Hepatocyte (in vitro differentiated cells): Measurements from ENCODE around the gene SLCO1B3. TPM values are rescaled to one million over a fixed set of nuclear protein-coding genes. Genes with fewer than 3 reads are reported as not detected.

Experiments used
- DNase-seq: peaks from one replicate; pipeline ENCODE4 v3.0.0-alpha.2; 2016; ENCODE audit warnings: low spot score
- H2AFZ ChIP-seq: fragments of 200-600 bp; sonication (generic); 2 replicates; pipeline ENCODE4 v1.6.0; 2016; ENCODE audit warnings: antibody characterized with exemption, mild to moderate bottlenecking
- H3K27ac ChIP-seq: fragments of 200-600 bp; sonication (generic); 2 replicates; pipeline ENCODE4 v1.5.1; 2016; ENCODE audit warnings: mild to moderate bottlenecking
- H3K27me3 ChIP-seq: fragments of 200-600 bp; sonication (generic); 2 replicates; pipeline ENCODE4 v1.6.1; 2016
- H3K36me3 ChIP-seq: fragments of 200-600 bp; sonication (generic); replicated peaks from 2 replicates; pipeline ENCODE4 v1.5.1; 2016; ENCODE audit warnings: low read depth; ENCODE audit not compliant: insufficient read depth
- H3K4me1 ChIP-seq: fragments of 200-600 bp; sonication (generic); 2 replicates; pipeline ENCODE4 v1.5.1; 2016; ENCODE audit warnings: mild to moderate bottlenecking, moderate library complexity; ENCODE audit not compliant: insufficient read depth
- H3K4me2 ChIP-seq: fragments of 200-600 bp; sonication (generic); 2 replicates; pipeline ENCODE4 v1.6.0; 2016
- H3K4me3 ChIP-seq: fragments of 200-600 bp; sonication (generic); 2 replicates; pipeline ENCODE4 v1.5.1; 2016; ENCODE audit warnings: mild to moderate bottlenecking
- H3K79me2 ChIP-seq: fragments of 200-600 bp; sonication (generic); 2 replicates; pipeline ENCODE4 v1.6.0; 2017; ENCODE audit warnings: mild to moderate bottlenecking
- H3K9me2 ChIP-seq: fragments of 200-600 bp; sonication (generic); replicated peaks from 2 replicates; pipeline ENCODE4 v1.6.0; 2017; ENCODE audit warnings: mild to moderate bottlenecking; ENCODE audit not compliant: insufficient read depth
- H3K9me3 ChIP-seq: fragments of 200-600 bp; sonication (generic); 2 replicates; pipeline ENCODE4 v1.5.1; 2016; ENCODE audit warnings: low read depth, mild to moderate bottlenecking
- H4K20me1 ChIP-seq: fragments of 200-600 bp; sonication (generic); 2 replicates; pipeline ENCODE4 v1.6.0; 2016; ENCODE audit warnings: mild to moderate bottlenecking; ENCODE audit not compliant: insufficient read depth, poor library complexity, severe bottlenecking
- EZH2 ChIP-seq: fragments of 200-600 bp; sonication (generic); IDR thresholded peaks from 2 replicates; pipeline ENCODE4 v1.6.1; 2016; ENCODE audit warnings: antibody characterized with exemption, mild to moderate bottlenecking, borderline replicate concordance
- EZH2phosphoT487 ChIP-seq: fragments of 200-600 bp; sonication (generic); IDR thresholded peaks from one replicate; pipeline ENCODE4 v1.6.1; 2018; ENCODE audit warnings: antibody characterized with exemption, mild to moderate bottlenecking, low read depth, moderate library complexity; ENCODE audit not compliant: unreplicated experiment, severe bottlenecking
- WGBS: methylation state at CpG from one replicate; pipeline ENCODE4 v1.1.6; 2016; ENCODE audit warnings: low lambda C conversion rate; ENCODE audit errors: missing lambda C conversion rate; 5-methylcytosine and 5-hydroxymethylcytosine counted together
- polyA plus RNA-seq: library from polyadenylated mRNA; unstranded; fragments of >200 nt; fragmentation: Nextera tagmentation; extraction: Ambion mirVana; gene quantifications from 2 replicates; pipeline ENCODE4 v1.2.1, GENCODE V29; 2016
- small RNA-seq: library from RNA; depleted of rRNA; stranded (forward); fragments of <200 nt; gene quantifications from one replicate; pipeline ENCODE3, GENCODE V24; 2014
- total RNA-seq: library from RNA; depleted of rRNA; stranded (reverse); fragments of >200 nt; gene quantifications from 2 replicates; pipeline ENCODE4 v1.2.3, GENCODE V29; 2014
- TF ChIP-seq, protein P1 (sequence below): fragments of 200-600 bp; sonication (generic); IDR thresholded peaks from 2 replicates; pipeline ENCODE4 v1.5.1; 2016; ENCODE audit warnings: antibody characterized with exemption, mild to moderate bottlenecking; ENCODE audit not compliant: poor library complexity

The SLCO1B3 gene
- total and polyA plus RNA-seq, 2 experiments from 2014 or later, result 0.17 to 1.9 TPM

DNA sequence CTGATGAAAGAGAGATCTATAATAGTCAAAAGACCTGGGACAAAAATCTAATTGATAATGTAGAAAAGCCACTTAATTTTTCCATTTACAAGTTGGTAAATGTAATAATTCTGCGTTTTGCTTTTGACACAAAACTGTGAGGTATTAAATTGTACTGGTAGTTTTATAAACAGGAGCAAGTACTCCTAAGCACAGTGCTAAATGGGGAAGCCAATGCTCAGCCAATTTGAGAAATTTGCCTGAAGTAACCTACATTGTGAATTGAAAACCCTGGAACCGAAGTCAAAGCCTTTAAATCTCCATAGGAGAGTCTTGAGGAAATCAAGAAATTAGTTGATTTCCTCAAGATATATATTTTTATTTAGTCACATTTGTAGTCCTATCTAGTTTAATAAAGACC is 152.8 kb downstream of the SLCO1B3 start:
- no peaks in the 10 kb centered on the region for H3K79me2 ChIP-seq
- TF ChIP-seq, protein P1, sequence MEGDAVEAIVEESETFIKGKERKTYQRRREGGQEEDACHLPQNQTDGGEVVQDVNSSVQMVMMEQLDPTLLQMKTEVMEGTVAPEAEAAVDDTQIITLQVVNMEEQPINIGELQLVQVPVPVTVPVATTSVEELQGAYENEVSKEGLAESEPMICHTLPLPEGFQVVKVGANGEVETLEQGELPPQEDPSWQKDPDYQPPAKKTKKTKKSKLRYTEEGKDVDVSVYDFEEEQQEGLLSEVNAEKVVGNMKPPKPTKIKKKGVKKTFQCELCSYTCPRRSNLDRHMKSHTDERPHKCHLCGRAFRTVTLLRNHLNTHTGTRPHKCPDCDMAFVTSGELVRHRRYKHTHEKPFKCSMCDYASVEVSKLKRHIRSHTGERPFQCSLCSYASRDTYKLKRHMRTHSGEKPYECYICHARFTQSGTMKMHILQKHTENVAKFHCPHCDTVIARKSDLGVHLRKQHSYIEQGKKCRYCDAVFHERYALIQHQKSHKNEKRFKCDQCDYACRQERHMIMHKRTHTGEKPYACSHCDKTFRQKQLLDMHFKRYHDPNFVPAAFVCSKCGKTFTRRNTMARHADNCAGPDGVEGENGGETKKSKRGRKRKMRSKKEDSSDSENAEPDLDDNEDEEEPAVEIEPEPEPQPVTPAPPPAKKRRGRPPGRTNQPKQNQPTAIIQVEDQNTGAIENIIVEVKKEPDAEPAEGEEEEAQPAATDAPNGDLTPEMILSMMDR, result no peak
- no peak for TF ChIP-seq EZH2phosphoT487
- TF ChIP-seq EZH2, result no peak
- H3K27me3 ChIP-seq, result no peaks in the 10 kb centered on the region
- no peaks in the 10 kb centered on the region for H3K9me2 ChIP-seq
- WGBS, result 71% methylated on average over 2 of the region's 2 CpGs
- H3K27ac ChIP-seq, result no peak overlapping the region
- no peak overlapping the region for H3K4me2 ChIP-seq
- no peak overlapping the region for H2AFZ ChIP-seq
- H4K20me1 ChIP-seq, result no peaks in the 10 kb centered on the region
- H3K9me3 ChIP-seq, result no peaks in the 10 kb centered on the region
- no peak for DNase-seq
- no peak overlapping the region for H3K4me3 ChIP-seq
- no peaks in the 10 kb centered on the region for H3K36me3 ChIP-seq
- no peaks in the 10 kb centered on the region for H3K4me1 ChIP-seq

GRCh38 chr12:20963762-20964161 is 153.3 kb downstream of the SLCO1B3 start:
- Histone ChIP-seq H3K36me3 (no peaks in the 10 kb centered on the region), H3K27me3 (no peaks in the 10 kb centered on the region), H3K4me1 (no peaks in the 10 kb centered on the region), H2AFZ (no peak overlapping the region), H4K20me1 (no peaks in the 10 kb centered on the region), H3K9me2 (no peaks in the 10 kb centered on the region), H3K79me2 (no peaks in the 10 kb centered on the region), H3K4me3 (no peak overlapping the region), H3K9me3 (no peaks in the 10 kb centered on the region), H3K27ac (no peak overlapping the region), H3K4me2 (peak overlapping the region; percentile 36)
- DNase-seq, result peak; percentile 29
- TF ChIP-seq EZH2 (no peak), EZH2phosphoT487 (no peak)
- TF ChIP-seq, protein P1, result no peak
- 57% methylated on average over 4 of the region's 4 CpGs for WGBS

Small RNA genes lying within 50 kb of the gene (small RNA-seq; reads per million reads assigned to genes)
- not detected for gene AC011604.1

Other genes with a start within 250 kb of the SLCO1B3 start
- 0.30 and 0.44 TPM in 2 replicates for gene SLCO1C1, start 115.4 kb upstream of the SLCO1B3 start, total RNA-seq
- gene SLCO1C1, start 115.4 kb upstream of the SLCO1B3 start, polyA plus RNA-seq, result not detected in 2 replicates